ENCODE measurements around the gene MARCKSL1. TPM values are rescaled to one million over a fixed set of nuclear protein-coding genes. Genes with fewer than 3 reads are reported as not detected.
A peak's percentile ranks its signal among the peaks of the same experiment; 100 is the strongest.

The MARCKSL1 gene
- total and polyA plus RNA-seq, 2 of the 13 experiments (the other 11 are each of a cell fraction or from before 2014, with no cell fraction given): 81.9 to 155 TPM

GRCh38 chr1:32351399-32352238 is 15.6 kb upstream of the MARCKSL1 start (continued):
- TF ChIP-seq, protein P1, sequence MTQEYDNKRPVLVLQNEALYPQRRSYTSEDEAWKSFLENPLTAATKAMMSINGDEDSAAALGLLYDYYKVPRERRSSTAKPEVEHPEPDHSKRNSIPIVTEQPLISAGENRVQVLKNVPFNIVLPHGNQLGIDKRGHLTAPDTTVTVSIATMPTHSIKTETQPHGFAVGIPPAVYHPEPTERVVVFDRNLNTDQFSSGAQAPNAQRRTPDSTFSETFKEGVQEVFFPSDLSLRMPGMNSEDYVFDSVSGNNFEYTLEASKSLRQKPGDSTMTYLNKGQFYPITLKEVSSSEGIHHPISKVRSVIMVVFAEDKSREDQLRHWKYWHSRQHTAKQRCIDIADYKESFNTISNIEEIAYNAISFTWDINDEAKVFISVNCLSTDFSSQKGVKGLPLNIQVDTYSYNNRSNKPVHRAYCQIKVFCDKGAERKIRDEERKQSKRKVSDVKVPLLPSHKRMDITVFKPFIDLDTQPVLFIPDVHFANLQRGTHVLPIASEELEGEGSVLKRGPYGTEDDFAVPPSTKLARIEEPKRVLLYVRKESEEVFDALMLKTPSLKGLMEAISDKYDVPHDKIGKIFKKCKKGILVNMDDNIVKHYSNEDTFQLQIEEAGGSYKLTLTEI (CRISPR knock-in tag; conservative IDR thresholded peaks at IDR 0.05): no peak
- TF ChIP-seq SMARCE1 (IDR thresholded peaks at IDR 0.05; ENCODE audit: borderline replicate concordance) (no peak), FOXP4 (CRISPR knock-in tag; IDR thresholded peaks at IDR 0.05) (no peak), HOXA9 (CRISPR knock-in tag; IDR thresholded peaks at IDR 0.05; ENCODE audit: borderline replicate concordance) (no peak), PAWR (CRISPR knock-in tag; IDR thresholded peaks at IDR 0.05; ENCODE audit: borderline replicate concordance) (no peak), KLF9 (CRISPR knock-in tag; IDR thresholded peaks at IDR 0.05; ENCODE audit: low read depth) (no peak), NRL (CRISPR knock-in tag; IDR thresholded peaks at IDR 0.05; ENCODE audit: borderline replicate concordance) (peak; percentile 69; the same call in 1 of the 2 replicates), POLR2AphosphoS2 (IDR thresholded peaks at IDR 0.05; ENCODE audit: low read depth, low read length) (no peak), DPF2 (CRISPR knock-in tag; IDR thresholded peaks at IDR 0.05; ENCODE audit: borderline replicate concordance, low read depth) (no peak), SATB2 (CRISPR knock-in tag; IDR thresholded peaks at IDR 0.05) (no peak), NCOR1 (IDR thresholded peaks at IDR 0.05; ENCODE audit: borderline replicate concordance, low read length) (0 out of 2 replicates have a peak, but pooled peaks have one; percentile 26), ZNF546 (CRISPR knock-in tag; conservative IDR thresholded peaks at IDR 0.05) (no peak; the same call in 1 of the 2 replicates), FOXM1 (CRISPR knock-in tag; IDR thresholded peaks at IDR 0.05) (no peak), ZNF136 (CRISPR knock-in tag; IDR thresholded peaks at IDR 0.05; ENCODE audit: low read depth) (no peak)
- TF ChIP-seq, protein P2, sequence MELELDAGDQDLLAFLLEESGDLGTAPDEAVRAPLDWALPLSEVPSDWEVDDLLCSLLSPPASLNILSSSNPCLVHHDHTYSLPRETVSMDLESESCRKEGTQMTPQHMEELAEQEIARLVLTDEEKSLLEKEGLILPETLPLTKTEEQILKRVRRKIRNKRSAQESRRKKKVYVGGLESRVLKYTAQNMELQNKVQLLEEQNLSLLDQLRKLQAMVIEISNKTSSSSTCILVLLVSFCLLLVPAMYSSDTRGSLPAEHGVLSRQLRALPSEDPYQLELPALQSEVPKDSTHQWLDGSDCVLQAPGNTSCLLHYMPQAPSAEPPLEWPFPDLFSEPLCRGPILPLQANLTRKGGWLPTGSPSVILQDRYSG (CRISPR knock-in tag; IDR thresholded peaks at IDR 0.05): no peak
- TF ChIP-seq, protein P3, sequence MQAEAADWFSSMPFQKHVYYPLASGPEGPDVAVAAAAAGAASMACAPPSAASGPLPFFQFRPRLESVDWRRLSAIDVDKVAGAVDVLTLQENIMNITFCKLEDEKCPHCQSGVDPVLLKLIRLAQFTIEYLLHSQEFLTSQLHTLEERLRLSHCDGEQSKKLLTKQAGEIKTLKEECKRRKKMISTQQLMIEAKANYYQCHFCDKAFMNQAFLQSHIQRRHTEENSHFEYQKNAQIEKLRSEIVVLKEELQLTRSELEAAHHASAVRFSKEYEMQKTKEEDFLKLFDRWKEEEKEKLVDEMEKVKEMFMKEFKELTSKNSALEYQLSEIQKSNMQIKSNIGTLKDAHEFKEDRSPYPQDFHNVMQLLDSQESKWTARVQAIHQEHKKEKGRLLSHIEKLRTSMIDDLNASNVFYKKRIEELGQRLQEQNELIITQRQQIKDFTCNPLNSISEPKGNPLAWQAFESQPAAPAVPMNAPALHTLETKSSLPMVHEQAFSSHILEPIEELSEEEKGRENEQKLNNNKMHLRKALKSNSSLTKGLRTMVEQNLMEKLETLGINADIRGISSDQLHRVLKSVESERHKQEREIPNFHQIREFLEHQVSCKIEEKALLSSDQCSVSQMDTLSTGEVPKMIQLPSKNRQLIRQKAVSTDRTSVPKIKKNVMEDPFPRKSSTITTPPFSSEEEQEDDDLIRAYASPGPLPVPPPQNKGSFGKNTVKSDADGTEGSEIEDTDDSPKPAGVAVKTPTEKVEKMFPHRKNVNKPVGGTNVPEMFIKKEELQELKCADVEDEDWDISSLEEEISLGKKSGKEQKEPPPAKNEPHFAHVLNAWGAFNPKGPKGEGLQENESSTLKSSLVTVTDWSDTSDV (CRISPR knock-in tag; IDR thresholded peaks at IDR 0.05): no peak

Measured in HepG2 (cell line).